ENCODE data around the gene TMBIM1. TPM values are rescaled to one million over a fixed set of nuclear protein-coding genes. Genes with fewer than 3 reads are reported as not detected.
"Not testable (repeated sequence)": the region's sequence is repeated elsewhere in the genome, so short reads cannot be mapped to it uniquely, and the experiment has no call there.

TMBIM1 gene
- total RNA-seq, 8 experiments from 2014 or later = 0.54 to 276 (median 8.6) TPM

DNA sequence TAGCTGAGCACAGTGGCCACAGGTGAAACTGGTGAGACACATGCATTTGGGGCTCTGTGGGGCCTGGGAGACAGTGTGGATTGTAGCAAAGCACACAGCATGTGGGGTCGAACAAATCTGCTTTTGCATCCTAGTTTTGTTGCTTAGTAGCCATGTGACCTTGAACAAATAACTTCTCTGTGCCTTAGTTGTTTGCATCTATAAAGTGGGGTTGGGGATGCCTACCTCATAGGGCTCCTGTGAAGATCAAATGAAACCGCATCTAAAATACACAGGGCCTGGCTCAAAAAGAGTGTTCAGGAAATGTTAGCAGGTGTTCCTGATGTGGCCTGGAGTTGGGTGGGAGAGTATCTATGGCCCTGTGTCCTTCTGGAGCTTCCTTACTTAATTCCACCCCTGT is 34.0 kb upstream of the TMBIM1 start:
- ATAC-seq (replicated peaks in 6 of 8) = no peak
- 67 to 100% (median 92%) methylated on average over 1 to 2 of the region's 2 CpGs; no CpG with 5 or more reads in 6 of the 10 experiments for WGBS, 10 experiments
- Histone ChIP-seq H3K4me3 (no peak overlapping the region), H3K27ac (no peak overlapping the region), H3K4me1 (replicated peaks in 1 of 2) (peaks cover 10% of the 10 kb centered on the region in 2 donors)
- in situ Hi-C loops (cut with MboI; ENCODE audit: low pct_unique_long_range_greater_than_20kb in 2 of 9, low sequenced_read_pairs in 9 of 9, unreplicated experiment in 9 of 9) = no loop called here

DNA sequence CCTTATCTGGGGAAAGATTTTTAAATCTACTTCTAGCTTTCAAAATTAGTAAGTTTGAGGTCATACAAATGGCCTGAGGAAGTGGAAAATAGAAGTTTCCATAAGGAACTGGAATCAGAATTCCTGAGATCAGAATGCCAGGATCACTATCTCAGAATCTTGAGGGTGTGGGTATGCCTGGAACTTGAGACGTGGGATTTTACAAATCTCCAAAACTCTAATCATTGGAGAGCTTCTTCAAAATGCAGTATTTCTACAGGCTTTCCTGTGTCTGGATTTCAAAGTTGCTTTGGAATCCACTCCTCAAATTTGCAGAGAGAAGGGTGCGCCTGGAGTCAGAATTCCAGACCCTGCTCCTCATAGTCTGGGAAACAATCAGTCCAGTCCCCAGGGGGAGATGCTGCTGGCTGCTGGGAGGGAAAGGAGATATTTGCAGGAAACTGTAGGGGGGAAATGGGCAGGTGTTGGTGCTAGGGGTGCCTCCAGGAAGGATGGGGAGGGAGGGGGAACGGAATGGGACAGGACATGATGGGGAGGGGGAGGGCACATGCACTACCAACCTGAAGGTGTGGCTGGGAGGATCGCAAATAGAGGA is 33.4 kb upstream of the TMBIM1 start:
- H3K27ac ChIP-seq = no peak overlapping the region
- WGBS, 10 experiments = 60 to 100% (median 86%) methylated on average over 1 of the region's 4 CpGs; no CpG with 5 or more reads in 7 of the 10 experiments
- peaks cover 10% of the 10 kb centered on the region in 2 donors for H3K4me1 ChIP-seq (replicated peaks in 1 of 2)
- no peak overlapping the region for H3K4me3 ChIP-seq
- ATAC-seq (replicated peaks in 6 of 8) = no peak
- in situ Hi-C loops (cut with MboI; ENCODE audit: low pct_unique_long_range_greater_than_20kb in 2 of 9, low sequenced_read_pairs in 9 of 9, unreplicated experiment in 9 of 9) = no loop called here

DNA sequence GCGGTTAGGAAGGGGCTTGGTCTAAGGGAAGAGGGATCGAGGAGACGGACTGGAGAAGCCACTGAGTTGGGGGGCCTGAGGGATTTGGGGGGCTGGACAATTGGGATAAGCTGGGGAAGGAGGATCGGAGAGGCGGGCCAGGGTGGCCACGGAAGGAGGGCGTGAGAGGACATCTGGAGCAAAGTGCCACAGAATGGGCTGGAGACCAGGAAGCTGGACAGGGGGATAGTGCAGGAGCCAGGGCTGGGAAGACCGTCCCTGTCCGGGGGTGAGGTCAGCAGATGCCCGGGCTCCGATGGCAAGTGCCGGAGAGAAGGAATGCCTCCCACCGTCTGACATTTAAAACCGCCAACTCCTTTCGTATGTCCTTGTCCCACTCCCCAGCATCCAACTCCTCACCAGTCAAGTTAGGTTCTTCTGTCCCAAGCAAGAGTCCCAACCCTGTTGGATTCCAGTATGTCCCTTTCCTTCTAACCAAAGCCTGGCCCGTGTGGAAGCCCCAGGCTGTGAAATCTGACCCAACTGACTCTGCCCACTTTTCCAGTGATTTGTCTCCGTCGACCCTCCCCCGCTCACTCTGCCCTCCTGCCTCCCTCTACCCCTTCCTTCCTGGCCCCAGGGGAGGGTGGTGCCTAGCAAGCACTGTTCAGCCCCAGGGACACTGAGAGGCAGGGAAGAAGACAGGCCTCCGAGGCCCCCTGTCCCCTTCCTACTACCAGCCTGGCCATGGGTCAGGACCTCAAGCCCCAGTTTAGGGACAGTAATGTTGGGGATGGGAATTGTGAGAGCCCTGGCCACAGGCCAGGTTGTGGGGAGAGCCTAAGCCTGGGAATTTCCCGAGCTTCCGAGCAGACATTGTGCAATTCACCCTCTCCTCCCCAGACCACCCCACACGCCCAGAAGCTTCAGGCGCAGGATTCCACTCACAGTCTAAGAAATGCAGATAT is 31.5 kb upstream of the TMBIM1 start:
- in situ Hi-C loops (cut with MboI; ENCODE audit: low pct_unique_long_range_greater_than_20kb in 2 of 9, low sequenced_read_pairs in 9 of 9, unreplicated experiment in 9 of 9) = no loop called here
- 0 to 32% (median 10%) methylated on average over 2 to 3 of the region's 24 CpGs; no CpG with 5 or more reads in 7 of the 10 experiments for WGBS, 10 experiments

DNA sequence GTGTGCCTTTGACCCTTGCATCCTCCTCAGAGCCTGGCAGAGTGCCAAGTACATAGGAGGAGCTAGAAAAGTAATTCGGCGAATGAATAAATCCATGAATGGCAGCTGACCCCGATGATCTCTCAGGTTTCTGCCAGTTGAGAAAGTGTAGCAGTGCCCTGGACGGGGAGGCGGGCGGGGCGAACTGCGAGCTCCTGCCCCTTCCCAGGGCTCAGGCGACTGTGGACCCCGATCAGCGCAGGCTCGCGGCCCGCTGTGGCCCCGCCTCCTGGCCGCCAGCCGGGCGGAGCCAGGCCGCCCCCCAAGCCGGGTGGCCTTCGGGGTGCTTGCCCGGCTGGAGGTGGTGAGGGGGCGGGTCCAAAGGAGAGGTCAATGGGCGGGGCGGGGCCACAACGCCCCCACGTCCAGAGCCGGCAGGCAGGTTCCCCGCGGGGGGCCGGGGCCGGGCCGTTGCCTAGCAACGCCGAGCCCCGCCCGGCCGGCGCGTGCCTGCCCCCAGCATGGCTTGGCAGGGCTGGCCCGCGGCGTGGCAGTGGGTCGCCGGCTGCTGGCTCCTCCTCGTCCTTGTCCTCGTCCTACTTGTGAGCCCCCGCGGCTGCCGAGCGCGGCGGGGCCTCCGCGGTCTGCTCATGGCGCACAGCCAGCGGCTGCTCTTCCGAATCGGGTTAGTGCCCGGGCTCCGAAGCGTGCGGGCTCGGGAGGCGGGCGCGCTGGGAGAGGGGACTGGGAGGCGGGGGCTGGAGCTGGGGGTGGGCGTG is 30.6 kb upstream of the TMBIM1 start:
- 0 to 14% (median 0%) methylated on average over 2 to 12 of the region's 69 CpGs; no CpG with 5 or more reads in 4 of the 10 experiments for WGBS, 10 experiments
- in situ Hi-C loops (cut with MboI; ENCODE audit: low pct_unique_long_range_greater_than_20kb in 2 of 9, low sequenced_read_pairs in 9 of 9, unreplicated experiment in 9 of 9) = no loop called here
- peak; percentile 46 to 88 (median 86) for ATAC-seq (replicated peaks in 6 of 8)
- no peak overlapping the region for H3K27ac ChIP-seq
- H3K4me1 ChIP-seq (replicated peaks in 1 of 2) = peaks cover 6 to 10% of the 10 kb centered on the region in 2 donors
- peak overlapping the region; percentile 35 to 51 (median 39) for H3K4me3 ChIP-seq

More for the DNA sequence above, 31.5 kb upstream of the TMBIM1 start:
- H3K4me3 ChIP-seq = peak overlapping the region; percentile 35 to 51 (median 39)
- H3K27ac ChIP-seq = no peak overlapping the region
- peaks cover 6 to 10% of the 10 kb centered on the region in 2 donors for H3K4me1 ChIP-seq (replicated peaks in 1 of 2)
- peak; percentile 15 to 37 (median 29) for ATAC-seq (replicated peaks in 6 of 8)

DNA sequence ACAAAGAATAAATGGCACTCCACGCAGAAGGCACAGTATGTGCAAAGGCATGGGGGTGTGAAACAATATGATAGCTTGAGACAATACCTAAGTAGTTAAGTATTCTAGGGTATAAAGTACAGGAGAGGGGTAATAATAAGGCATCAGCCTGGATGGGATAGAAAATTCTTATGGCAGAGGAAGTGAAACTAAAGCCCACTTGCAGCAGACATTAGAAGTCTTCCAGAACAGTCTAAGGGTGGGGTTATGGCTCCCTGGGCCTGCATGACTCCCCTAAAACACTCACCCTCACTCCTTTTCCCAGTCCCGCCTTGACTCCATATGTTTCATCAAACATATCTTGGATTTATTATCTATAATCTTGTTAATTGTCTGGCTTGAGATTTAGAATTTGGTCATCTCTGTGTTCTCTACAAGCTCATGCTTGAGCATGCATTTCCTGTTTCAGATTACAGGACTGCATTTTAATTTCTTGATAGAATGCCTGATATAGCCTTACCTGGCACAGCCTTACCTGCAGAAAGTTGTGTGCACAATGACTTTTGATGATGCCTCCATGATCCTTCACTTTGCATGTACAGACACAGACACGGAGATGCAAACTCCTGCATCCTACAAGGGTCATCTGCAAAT is 28.5 kb upstream of the TMBIM1 start:
- WGBS, 10 experiments = 76 to 96% (median 88%) methylated on average over 1 to 3 of the region's 3 CpGs
- peaks cover 6 to 10% of the 10 kb centered on the region in 2 donors for H3K4me1 ChIP-seq (replicated peaks in 1 of 2)
- ATAC-seq (replicated peaks in 6 of 8) = no peak
- no peak overlapping the region for H3K27ac ChIP-seq
- H3K4me3 ChIP-seq = no peak overlapping the region
- in situ Hi-C loops (cut with MboI; ENCODE audit: low pct_unique_long_range_greater_than_20kb in 2 of 9, low sequenced_read_pairs in 9 of 9, unreplicated experiment in 9 of 9) = no loop called here

DNA sequence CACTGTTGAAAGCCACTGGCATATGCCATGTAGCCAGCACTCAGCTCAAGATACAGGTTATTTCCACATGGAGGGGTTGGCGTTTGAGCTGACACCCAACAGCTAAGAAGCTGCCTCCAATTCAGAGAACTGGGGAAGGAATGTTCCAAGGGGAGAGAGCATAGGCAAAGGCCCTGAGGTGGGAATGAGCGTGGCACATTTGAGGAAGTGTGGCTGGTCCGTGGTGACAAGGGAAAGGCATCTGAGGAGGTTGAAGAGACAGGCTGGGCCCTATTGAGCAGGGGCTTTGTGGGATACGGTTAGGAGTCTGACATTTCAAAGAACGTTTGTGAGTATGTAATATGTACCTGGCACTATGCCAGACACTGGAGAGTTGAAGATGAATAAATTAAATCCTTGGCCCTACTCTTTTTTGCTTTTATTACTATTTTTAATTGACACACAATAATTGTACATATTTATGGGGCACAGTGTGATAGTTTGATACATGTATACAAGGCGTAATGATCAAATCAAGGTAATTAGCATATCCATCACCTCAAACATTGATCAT is 27.6 kb upstream of the TMBIM1 start:
- Histone ChIP-seq H3K4me3 (no peak overlapping the region), H3K27ac (no peak overlapping the region), H3K4me1 (replicated peaks in 1 of 2) (peaks cover 6 to 10% of the 10 kb centered on the region in 2 donors)
- WGBS, 10 experiments = 29 to 100% (median 69%) methylated on average over 1 to 4 of the region's 6 CpGs; no CpG with 5 or more reads in 2 of the 10 experiments
- ATAC-seq (replicated peaks in 6 of 8) = no peak
- in situ Hi-C loops (cut with MboI; ENCODE audit: low pct_unique_long_range_greater_than_20kb in 2 of 9, low sequenced_read_pairs in 9 of 9, unreplicated experiment in 9 of 9) = no loop called here

DNA sequence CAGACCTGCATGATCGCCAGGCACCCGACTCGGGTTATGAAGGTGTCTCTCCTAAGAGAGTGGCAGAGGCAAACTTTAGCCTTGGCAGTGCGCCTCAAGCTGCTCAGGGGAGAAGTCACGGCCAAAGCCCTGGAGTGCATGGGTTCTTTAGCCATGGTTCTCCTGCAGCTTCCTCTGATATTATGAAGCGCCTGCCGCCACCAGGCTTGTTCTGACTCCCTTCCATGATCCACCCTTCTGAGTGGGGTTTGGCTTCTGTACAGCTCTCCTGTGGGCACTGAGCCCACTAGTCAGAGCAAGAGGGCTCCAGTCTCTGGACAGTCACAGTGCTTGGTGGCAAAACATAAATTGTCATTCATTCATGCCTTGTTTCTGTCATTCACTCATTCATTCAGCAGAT is 25.9 kb upstream of the TMBIM1 start:
- no peak for ATAC-seq (replicated peaks in 6 of 8)
- H3K4me1 ChIP-seq (replicated peaks in 1 of 2) = peaks cover 0 to 2% of the 10 kb centered on the region in 2 donors
- H3K27ac ChIP-seq = no peak overlapping the region
- H3K4me3 ChIP-seq = no peak overlapping the region
- 60 to 100% (median 80%) methylated on average over 1 to 3 of the region's 7 CpGs; no CpG with 5 or more reads in 7 of the 10 experiments for WGBS, 10 experiments
- in situ Hi-C loops (cut with MboI; ENCODE audit: low pct_unique_long_range_greater_than_20kb in 2 of 9, low sequenced_read_pairs in 9 of 9, unreplicated experiment in 9 of 9) = no loop called here

DNA sequence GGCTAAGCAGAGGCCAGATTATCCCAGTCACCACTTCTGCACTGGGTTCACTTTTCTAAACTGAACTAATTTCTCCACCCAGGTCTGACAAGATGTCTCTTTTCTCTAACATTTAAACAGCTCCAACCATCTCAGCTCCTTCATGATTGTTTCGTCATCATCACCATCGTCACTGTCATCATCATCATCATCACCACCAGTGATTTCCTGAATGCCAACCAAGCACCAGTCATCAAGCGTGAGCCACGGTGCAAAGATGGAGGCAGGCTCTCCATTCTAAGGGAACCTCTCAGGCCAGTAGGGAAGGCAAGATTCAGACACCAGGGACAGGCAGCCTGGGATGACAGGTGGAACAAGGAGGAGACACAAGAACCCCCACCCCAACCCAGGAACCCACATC is 25.5 kb upstream of the TMBIM1 start:
- WGBS, 10 experiments = 17 to 100% (median 93%) methylated on average over 1 to 4 of the region's 4 CpGs; no CpG with 5 or more reads in 5 of the 10 experiments
- in situ Hi-C loops (cut with MboI; ENCODE audit: low pct_unique_long_range_greater_than_20kb in 2 of 9, low sequenced_read_pairs in 9 of 9, unreplicated experiment in 9 of 9) = no loop called here
- H3K4me3 ChIP-seq = no peak overlapping the region
- peaks cover 0 to 2% of the 10 kb centered on the region in 2 donors for H3K4me1 ChIP-seq (replicated peaks in 1 of 2)
- no peak overlapping the region for H3K27ac ChIP-seq
- ATAC-seq (replicated peaks in 6 of 8) = no peak

DNA sequence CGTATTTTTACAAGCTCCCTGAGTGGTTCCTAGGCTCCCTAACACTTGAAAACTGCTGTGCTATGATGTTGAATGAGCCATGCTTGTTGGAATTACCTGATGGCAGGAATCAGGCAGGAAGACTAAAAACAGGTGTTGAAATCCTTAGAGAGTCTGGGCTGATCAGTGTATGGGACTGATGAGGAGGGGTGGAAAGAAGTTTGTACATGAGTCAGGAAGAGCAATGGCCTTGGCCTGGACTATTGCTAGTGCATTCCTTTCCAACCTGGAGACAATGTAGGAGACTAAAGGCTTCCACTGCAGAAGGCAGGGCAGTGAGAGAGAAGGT is 25.0 kb upstream of the TMBIM1 start:
- no peak overlapping the region for H3K4me3 ChIP-seq
- no peak for ATAC-seq (replicated peaks in 6 of 8)
- no peaks in the 10 kb centered on the region for H3K4me1 ChIP-seq (replicated peaks in 1 of 2)
- H3K27ac ChIP-seq = no peak overlapping the region
- WGBS, 10 experiments = 0 to 100% (median 77%) methylated on average over 1 of the region's 1 CpG; no CpG with 5 or more reads in 4 of the 10 experiments
- in situ Hi-C loops (cut with MboI; ENCODE audit: low pct_unique_long_range_greater_than_20kb in 2 of 9, low sequenced_read_pairs in 9 of 9, unreplicated experiment in 9 of 9) = no loop called here

DNA sequence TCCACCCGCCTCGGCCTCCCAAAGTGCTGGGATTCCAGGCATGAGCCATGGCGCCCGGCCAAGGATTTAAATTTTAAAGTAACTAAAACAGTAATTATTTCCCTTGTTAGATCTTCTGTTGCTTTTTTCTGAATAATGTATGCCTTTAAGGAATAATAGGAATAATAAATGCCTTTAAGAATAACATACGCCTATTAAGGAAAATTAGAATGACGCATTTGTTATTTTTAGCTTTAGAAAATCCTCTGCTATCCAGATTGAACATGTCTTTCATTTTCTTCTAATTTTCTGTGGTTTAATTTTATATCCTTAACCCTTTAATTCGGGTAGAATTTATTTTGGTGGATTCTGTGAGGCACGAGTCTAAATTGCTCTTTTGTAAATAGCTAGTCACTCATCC is 23.1 kb upstream of the TMBIM1 start:
- Histone ChIP-seq H3K4me1 (replicated peaks in 1 of 2) (peaks cover 0 to 10% of the 10 kb centered on the region in 2 donors), H3K27ac (no peak overlapping the region), H3K4me3 (no peak overlapping the region)
- no peak for ATAC-seq (replicated peaks in 6 of 8)
- in situ Hi-C loops (cut with MboI; ENCODE audit: low pct_unique_long_range_greater_than_20kb in 2 of 9, low sequenced_read_pairs in 9 of 9, unreplicated experiment in 9 of 9) = no loop called here
- 30 to 100% (median 77%) methylated on average over 2 to 8 of the region's 8 CpGs for WGBS, 10 experiments

DNA sequence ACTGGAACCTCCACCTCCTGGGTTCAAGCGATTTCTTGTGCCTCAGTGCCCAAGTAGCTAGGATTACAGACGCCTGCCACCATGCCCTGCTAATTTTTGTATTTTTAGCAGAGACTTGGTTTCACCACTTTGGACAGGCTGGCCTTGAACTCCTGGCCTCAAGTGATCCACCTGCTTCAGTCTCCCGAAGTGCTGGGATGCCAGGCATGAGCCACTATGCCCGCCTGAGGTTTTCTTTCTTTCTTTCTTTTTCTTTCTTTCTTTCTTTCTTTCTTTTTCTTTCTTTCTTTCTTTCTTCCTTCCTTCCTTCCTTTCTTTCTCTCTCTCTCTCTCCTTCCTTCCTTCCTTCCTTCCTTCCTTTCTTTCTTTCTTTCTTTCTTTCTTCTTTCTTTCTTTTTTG is 22.5 kb upstream of the TMBIM1 start:
- in situ Hi-C loops (cut with MboI; ENCODE audit: low pct_unique_long_range_greater_than_20kb in 2 of 9, low sequenced_read_pairs in 9 of 9, unreplicated experiment in 9 of 9); H3K27ac ChIP-seq; H3K4me1 ChIP-seq (replicated peaks in 1 of 2); H3K4me3 ChIP-seq; ATAC-seq (replicated peaks in 6 of 8): not testable (repeated sequence)
- 70 to 100% (median 90%) methylated on average over 2 to 4 of the region's 4 CpGs; no CpG with 5 or more reads in 1 of the 10 experiments for WGBS, 10 experiments

DNA sequence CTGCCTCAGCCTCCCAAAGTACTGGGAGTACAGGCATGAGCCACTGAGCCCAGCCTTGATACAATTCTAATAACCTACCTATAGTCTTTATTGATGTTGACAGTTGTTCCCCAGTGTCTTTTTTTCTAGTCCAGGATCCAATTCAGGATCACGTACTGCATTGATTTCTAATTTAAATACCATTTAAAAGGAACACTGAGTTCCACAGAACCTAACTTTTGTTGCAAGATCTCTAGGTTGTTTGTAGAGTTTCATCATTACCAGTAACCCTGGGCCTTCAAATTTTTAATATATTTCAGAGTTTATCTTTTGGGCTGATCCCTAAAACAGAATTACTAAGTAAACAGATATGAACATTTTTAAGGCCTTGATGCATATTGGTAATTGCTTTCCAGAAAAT is 21.1 kb upstream of the TMBIM1 start:
- peak in 1 of 8 experiments; percentile 49 for ATAC-seq (replicated peaks in 6 of 8)
- no peak overlapping the region for H3K4me3 ChIP-seq
- H3K4me1 ChIP-seq (replicated peaks in 1 of 2) = peaks cover 0 to 10% of the 10 kb centered on the region in 2 donors
- no peak overlapping the region for H3K27ac ChIP-seq
- WGBS, 10 experiments = 0 to 100% (median 93%) methylated on average over 1 of the region's 1 CpG; no CpG with 5 or more reads in 2 of the 10 experiments
- in situ Hi-C loops (cut with MboI; ENCODE audit: low pct_unique_long_range_greater_than_20kb in 2 of 9, low sequenced_read_pairs in 9 of 9, unreplicated experiment in 9 of 9) = no loop called here

Measured in motor neuron (in vitro differentiated cells).